ENCODE results near the gene TMEM209. TPM values are rescaled to one million over a fixed set of nuclear protein-coding genes. Genes with fewer than 3 reads are reported as not detected.
"Not testable (repeated sequence)": the region's sequence is repeated elsewhere in the genome, so short reads cannot be mapped to it uniquely, and the experiment has no call there.

The TMEM209 gene
- total RNA-seq, 1 experiment from 2014 or later, result 45.8 TPM

DNA sequence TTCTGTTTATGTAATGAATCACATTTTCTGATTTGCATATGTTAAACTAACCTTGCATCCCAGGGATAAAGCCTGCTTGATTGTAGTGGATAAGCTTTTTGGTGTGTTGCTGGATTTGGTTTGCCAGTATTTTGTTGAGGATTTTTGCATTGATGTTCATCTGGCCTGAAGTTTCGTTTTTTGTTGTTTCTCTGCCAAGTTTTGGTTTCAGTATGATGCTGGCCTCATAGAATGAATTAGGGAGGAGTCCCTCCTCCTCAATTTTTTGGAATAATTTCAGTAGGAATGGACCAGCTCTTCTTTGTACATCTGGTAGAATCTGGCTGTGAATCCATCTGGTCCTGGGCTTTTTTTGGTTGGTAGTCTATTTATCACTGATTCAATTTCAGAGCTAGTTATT is 38.3 kb upstream of the TMEM209 start:
- POLR2A ChIA-PET (ENCODE audit: low non-redundant PET); CTCF ChIA-PET; BruUV-seq (replicated peaks); H3K9me3 ChIP-seq (ENCODE audit: low read depth, low read length, poor library complexity, severe bottlenecking); H3K4me3 ChIP-seq (ENCODE audit: low read depth, low read length, poor library complexity, severe bottlenecking); H3K27me3 ChIP-seq (replicated peaks; ENCODE audit: insufficient read depth, low read depth, low read length, poor library complexity); H3K36me3 ChIP-seq (ENCODE audit: insufficient read depth, low read length, poor library complexity, severe bottlenecking); DNase-seq (ENCODE audit: low spot score); H3K27ac ChIP-seq (ENCODE audit: low read depth, low read length, poor library complexity, severe bottlenecking); H3K4me1 ChIP-seq (ENCODE audit: insufficient read depth, low read length, poor library complexity, severe bottlenecking): not testable (repeated sequence)
- intact Hi-C loops (cut with micrococcal nuclease; ENCODE audit: unreplicated experiment), result loop anchor here (2.0 to 5.0 kb wide), 3 partner anchors 249 to 589 kb away; partner anchors contain the start of gene MEST

DNA sequence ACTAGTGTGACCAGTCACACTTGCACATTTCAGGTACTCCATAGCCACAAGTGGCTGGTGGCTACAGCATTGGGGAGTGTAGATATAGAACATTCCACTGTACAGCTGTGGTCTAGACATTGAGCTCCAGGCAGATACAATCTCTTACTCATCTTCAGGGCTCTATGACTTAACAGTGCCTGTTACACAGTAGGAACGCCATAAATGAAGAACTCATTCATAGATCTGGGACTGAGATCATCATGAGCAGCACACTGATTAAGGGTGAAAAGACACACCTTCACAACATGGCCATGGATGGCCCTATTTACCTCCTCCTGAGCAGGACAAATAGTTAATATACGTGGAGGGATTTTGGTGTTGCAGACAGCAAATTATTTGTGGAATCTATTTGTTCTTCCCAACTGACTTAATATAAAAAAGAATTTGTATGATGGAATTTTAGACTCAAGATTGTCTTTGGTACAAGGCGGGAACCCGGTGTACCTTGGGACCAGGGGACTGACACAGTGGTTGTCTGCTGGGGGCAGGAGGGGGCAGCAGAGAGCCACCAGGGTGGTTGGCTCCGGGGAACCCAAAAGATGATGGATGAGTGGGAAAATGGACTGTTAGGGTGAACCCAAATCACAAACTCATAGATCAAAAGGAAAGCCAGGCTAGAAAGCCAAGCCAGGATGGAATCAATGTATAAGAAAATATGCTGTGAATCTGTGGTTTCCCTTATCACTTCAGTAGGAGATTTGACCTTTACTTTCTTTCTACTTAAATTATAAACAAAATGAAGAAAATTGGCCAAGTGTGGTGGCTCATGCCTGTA is 37.2 kb upstream of the TMEM209 start:
- Histone ChIP-seq H3K4me3 (ENCODE audit: low read depth, low read length, poor library complexity, severe bottlenecking) (no peak overlapping the region), H3K36me3 (ENCODE audit: insufficient read depth, low read length, poor library complexity, severe bottlenecking) (no peaks in the 10 kb centered on the region), H3K27me3 (replicated peaks; ENCODE audit: insufficient read depth, low read depth, low read length, poor library complexity) (no peaks in the 10 kb centered on the region), H3K27ac (ENCODE audit: low read depth, low read length, poor library complexity, severe bottlenecking) (no peak overlapping the region), H3K9me3 (ENCODE audit: low read depth, low read length, poor library complexity, severe bottlenecking) (no peaks in the 10 kb centered on the region), H3K4me1 (ENCODE audit: insufficient read depth, low read length, poor library complexity, severe bottlenecking) (no peaks in the 10 kb centered on the region)
- DNase-seq (ENCODE audit: low spot score), result peak; percentile 71
- intact Hi-C loops (cut with micrococcal nuclease; ENCODE audit: unreplicated experiment), result loop anchor here (1.0 to 5.0 kb wide), 4 partner anchors 250 to 590 kb away; partner anchors contain the start of gene MEST
- BruUV-seq (replicated peaks), result no TSS peak
- TF ChIP-seq, protein P1, sequence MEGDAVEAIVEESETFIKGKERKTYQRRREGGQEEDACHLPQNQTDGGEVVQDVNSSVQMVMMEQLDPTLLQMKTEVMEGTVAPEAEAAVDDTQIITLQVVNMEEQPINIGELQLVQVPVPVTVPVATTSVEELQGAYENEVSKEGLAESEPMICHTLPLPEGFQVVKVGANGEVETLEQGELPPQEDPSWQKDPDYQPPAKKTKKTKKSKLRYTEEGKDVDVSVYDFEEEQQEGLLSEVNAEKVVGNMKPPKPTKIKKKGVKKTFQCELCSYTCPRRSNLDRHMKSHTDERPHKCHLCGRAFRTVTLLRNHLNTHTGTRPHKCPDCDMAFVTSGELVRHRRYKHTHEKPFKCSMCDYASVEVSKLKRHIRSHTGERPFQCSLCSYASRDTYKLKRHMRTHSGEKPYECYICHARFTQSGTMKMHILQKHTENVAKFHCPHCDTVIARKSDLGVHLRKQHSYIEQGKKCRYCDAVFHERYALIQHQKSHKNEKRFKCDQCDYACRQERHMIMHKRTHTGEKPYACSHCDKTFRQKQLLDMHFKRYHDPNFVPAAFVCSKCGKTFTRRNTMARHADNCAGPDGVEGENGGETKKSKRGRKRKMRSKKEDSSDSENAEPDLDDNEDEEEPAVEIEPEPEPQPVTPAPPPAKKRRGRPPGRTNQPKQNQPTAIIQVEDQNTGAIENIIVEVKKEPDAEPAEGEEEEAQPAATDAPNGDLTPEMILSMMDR (conservative IDR thresholded peaks at IDR 0.05; ENCODE audit: low read depth, low read length), result peak; percentile 91
- TF ChIP-seq EZH2 (IDR thresholded peaks at IDR 0.05; ENCODE audit: borderline replicate concordance, low read depth, low read length, poor library complexity, severe bottlenecking), result no peak
- POLR2A ChIA-PET (ENCODE audit: low non-redundant PET), result no interaction called here
- CTCF ChIA-PET, result interaction anchor here (1.0 kb wide), 1 partner anchor 516 kb away, joined by 5 read pairs; no protein-coding TSS in a partner anchor

GRCh38 chr7:130240240-130240639 is 35.0 kb upstream of the TMEM209 start:
- Histone ChIP-seq H3K36me3 (ENCODE audit: insufficient read depth, low read length, poor library complexity, severe bottlenecking) (no peaks in the 10 kb centered on the region), H3K27ac (ENCODE audit: low read depth, low read length, poor library complexity, severe bottlenecking) (no peak overlapping the region), H3K4me1 (ENCODE audit: insufficient read depth, low read length, poor library complexity, severe bottlenecking) (no peaks in the 10 kb centered on the region), H3K9me3 (ENCODE audit: low read depth, low read length, poor library complexity, severe bottlenecking) (no peaks in the 10 kb centered on the region), H3K4me3 (ENCODE audit: low read depth, low read length, poor library complexity, severe bottlenecking) (no peak overlapping the region), H3K27me3 (replicated peaks; ENCODE audit: insufficient read depth, low read depth, low read length, poor library complexity) (no peaks in the 10 kb centered on the region)
- BruUV-seq (replicated peaks), result no TSS peak
- ChIA-PET POLR2A (ENCODE audit: low non-redundant PET) (no interaction called here), CTCF (interaction anchor here (0.6 to 0.7 kb wide), 2 partner anchors 75 to 156 kb away, joined by 4 read pairs; no protein-coding TSS in a partner anchor)
- no peak for TF ChIP-seq EZH2 (IDR thresholded peaks at IDR 0.05; ENCODE audit: borderline replicate concordance, low read depth, low read length, poor library complexity, severe bottlenecking)
- TF ChIP-seq, protein P1 (conservative IDR thresholded peaks at IDR 0.05; ENCODE audit: low read depth, low read length), result no peak
- intact Hi-C loops (cut with micrococcal nuclease; ENCODE audit: unreplicated experiment), result loop anchor here (5.0 kb wide), 2 partner anchors 252 to 592 kb away; partner anchors contain the start of gene MEST
- no peak for DNase-seq (ENCODE audit: low spot score)

- intact Hi-C loops (cut with micrococcal nuclease; ENCODE audit: unreplicated experiment); H3K27ac ChIP-seq (ENCODE audit: low read depth, low read length, poor library complexity, severe bottlenecking); H3K27me3 ChIP-seq (replicated peaks; ENCODE audit: insufficient read depth, low read depth, low read length, poor library complexity); DNase-seq (ENCODE audit: low spot score); H3K4me1 ChIP-seq (ENCODE audit: insufficient read depth, low read length, poor library complexity, severe bottlenecking); H3K9me3 ChIP-seq (ENCODE audit: low read depth, low read length, poor library complexity, severe bottlenecking); BruUV-seq (replicated peaks); H3K36me3 ChIP-seq (ENCODE audit: insufficient read depth, low read length, poor library complexity, severe bottlenecking); H3K4me3 ChIP-seq (ENCODE audit: low read depth, low read length, poor library complexity, severe bottlenecking); POLR2A ChIA-PET (ENCODE audit: low non-redundant PET): not testable (repeated sequence)
- CTCF ChIA-PET, result interaction anchor here (0.7 kb wide), 1 partner anchor 140 kb away, joined by 3 read pairs; no protein-coding TSS in a partner anchor
Observed at GRCh38 chr7:130236361-130236760, 31.2 kb upstream of the TMEM209 start.
